MG63 (cell line): ENCODE measurements around the gene SPTBN5. TPM values are rescaled to one million over a fixed set of nuclear protein-coding genes. Genes with fewer than 3 reads are reported as not detected.

ENCODE experiments used
- DNase-seq: peaks from one replicate; pipeline ENCODE4 v3.0.0-alpha.2; 2020
- H3K27me3 ChIP-seq: fragments of 250-450 bp; sonication (Bioruptor Pico); 2 replicates; pipeline ENCODE4 v1.5.1; 2020; ENCODE audit warnings: mild to moderate bottlenecking, moderate library complexity
- H3K36me3 ChIP-seq: fragments of 250-450 bp; sonication (Bioruptor Pico); 2 replicates; pipeline ENCODE4 v1.5.1; 2020; ENCODE audit warnings: mild to moderate bottlenecking, moderate library complexity
- H3K4me3 ChIP-seq: fragments of 250-450 bp; sonication (Bioruptor Pico); 2 replicates; pipeline ENCODE4 v1.5.1; 2020; ENCODE audit warnings: mild to moderate bottlenecking, moderate library complexity
- H3K9me3 ChIP-seq: fragments of 250-450 bp; sonication (Bioruptor Pico); 2 replicates; pipeline ENCODE4 v1.5.1; 2020; ENCODE audit warnings: mild to moderate bottlenecking, moderate library complexity
- total RNA-seq: library from RNA; depleted of rRNA; stranded (reverse); fragments of >200 nt; shearing (Covaris generic); gene quantifications from 2 replicates; pipeline ENCODE4 v1.2.3, GENCODE V29; 2014; ENCODE audit warnings: low replicate concordance

SPTBN5 gene
- total RNA-seq, 1 experiment from 2014 or later, result 3.4 TPM

- Histone ChIP-seq H3K27me3 (no peaks in the 10 kb centered on the region), H3K9me3 (no peaks in the 10 kb centered on the region), H3K4me3 (no peak overlapping the region), H3K36me3 (peaks cover 20% of the 10 kb centered on the region)
- DNase-seq, result no peak
These were observed 1.6 kb upstream of the SPTBN5 start for GRCh38 chr15:41895491-41895890.

- H3K9me3 ChIP-seq, result no peaks in the 10 kb centered on the region
- H3K27me3 ChIP-seq, result no peaks in the 10 kb centered on the region
- peaks cover 16% of the 10 kb centered on the region for H3K36me3 ChIP-seq
- no peak overlapping the region for H3K4me3 ChIP-seq
- peak; percentile 64 for DNase-seq
These were observed 1.1 kb upstream of the SPTBN5 start for GRCh38 chr15:41894791-41895463.

GRCh38 chr15:41894251-41894790 lies 468 bp upstream of the SPTBN5 start:
- DNase-seq, result no peak
- H3K27me3 ChIP-seq, result no peaks in the 10 kb centered on the region
- no peak overlapping the region for H3K4me3 ChIP-seq
- no peaks in the 10 kb centered on the region for H3K9me3 ChIP-seq
- H3K36me3 ChIP-seq, result peaks cover 14% of the 10 kb centered on the region

GRCh38 chr15:41892621-41893421 lies 1.0 kb downstream of the SPTBN5 start:
- H3K4me3 ChIP-seq, result no peak overlapping the region
- DNase-seq, result no peak
- H3K9me3 ChIP-seq, result no peaks in the 10 kb centered on the region
- no peaks in the 10 kb centered on the region for H3K27me3 ChIP-seq
- peaks cover 4% of the 10 kb centered on the region for H3K36me3 ChIP-seq

- Histone ChIP-seq H3K4me3 (no peak overlapping the region), H3K9me3 (no peaks in the 10 kb centered on the region), H3K36me3 (no peaks in the 10 kb centered on the region; the same call in 1 of the 2 replicates), H3K27me3 (no peaks in the 10 kb centered on the region)
- no peak for DNase-seq
These were observed 1.9 kb downstream of the SPTBN5 start for GRCh38 chr15:41891946-41892345.

GRCh38 chr15:41891226-41891625 lies 2.6 kb downstream of the SPTBN5 start:
- DNase-seq, result no peak
- H3K4me3 ChIP-seq, result no peak overlapping the region
- no peaks in the 10 kb centered on the region for H3K27me3 ChIP-seq
- H3K36me3 ChIP-seq, result no peaks in the 10 kb centered on the region; the same call in 1 of the 2 replicates
- H3K9me3 ChIP-seq, result no peaks in the 10 kb centered on the region

- no peaks in the 10 kb centered on the region for H3K27me3 ChIP-seq
- H3K36me3 ChIP-seq, result peaks cover 4% of the 10 kb centered on the region
- DNase-seq, result no peak
- H3K4me3 ChIP-seq, result no peak overlapping the region
- no peaks in the 10 kb centered on the region for H3K9me3 ChIP-seq
These were observed 3.7 kb downstream of the SPTBN5 start for GRCh38 chr15:41890050-41890690.

GRCh38 chr15:41888662-41889253 lies 5.1 kb downstream of the SPTBN5 start:
- Histone ChIP-seq H3K27me3 (no peaks in the 10 kb centered on the region), H3K4me3 (no peak overlapping the region), H3K9me3 (no peaks in the 10 kb centered on the region), H3K36me3 (peaks cover 4% of the 10 kb centered on the region)
- DNase-seq, result no peak

- no peak for DNase-seq
- Histone ChIP-seq H3K4me3 (no peak overlapping the region), H3K9me3 (no peaks in the 10 kb centered on the region), H3K36me3 (peaks cover 4% of the 10 kb centered on the region), H3K27me3 (no peaks in the 10 kb centered on the region)
These were observed 6.0 kb downstream of the SPTBN5 start for GRCh38 chr15:41887893-41888292.

- Histone ChIP-seq H3K9me3 (no peaks in the 10 kb centered on the region), H3K4me3 (no peak overlapping the region), H3K36me3 (peaks cover 4% of the 10 kb centered on the region), H3K27me3 (no peaks in the 10 kb centered on the region)
- DNase-seq, result no peak
These were observed 6.7 kb downstream of the SPTBN5 start for GRCh38 chr15:41887161-41887560.

GRCh38 chr15:41886741-41887140 lies 7.1 kb downstream of the SPTBN5 start:
- H3K9me3 ChIP-seq, result no peaks in the 10 kb centered on the region
- no peaks in the 10 kb centered on the region for H3K27me3 ChIP-seq
- DNase-seq, result no peak
- peaks cover 4% of the 10 kb centered on the region for H3K36me3 ChIP-seq
- H3K4me3 ChIP-seq, result no peak overlapping the region

GRCh38 chr15:41885841-41886240 lies 8.0 kb downstream of the SPTBN5 start:
- Histone ChIP-seq H3K27me3 (no peaks in the 10 kb centered on the region), H3K9me3 (no peaks in the 10 kb centered on the region), H3K4me3 (no peak overlapping the region), H3K36me3 (peaks cover 4% of the 10 kb centered on the region)
- DNase-seq, result no peak

- Histone ChIP-seq H3K9me3 (no peaks in the 10 kb centered on the region), H3K36me3 (peaks cover 4% of the 10 kb centered on the region), H3K4me3 (no peak overlapping the region), H3K27me3 (no peaks in the 10 kb centered on the region)
- no peak for DNase-seq
These were observed 8.5 kb downstream of the SPTBN5 start for GRCh38 chr15:41885321-41885720.

- H3K36me3 ChIP-seq, result peaks cover 4% of the 10 kb centered on the region
- H3K27me3 ChIP-seq, result no peaks in the 10 kb centered on the region
- no peak for DNase-seq
- H3K9me3 ChIP-seq, result no peaks in the 10 kb centered on the region
- H3K4me3 ChIP-seq, result no peak overlapping the region
These were observed 9.4 kb downstream of the SPTBN5 start for GRCh38 chr15:41884458-41884857.

GRCh38 chr15:41883484-41883825 lies 10.4 kb downstream of the SPTBN5 start:
- no peaks in the 10 kb centered on the region for H3K27me3 ChIP-seq
- no peaks in the 10 kb centered on the region for H3K9me3 ChIP-seq
- H3K4me3 ChIP-seq, result no peak overlapping the region
- no peak for DNase-seq
- peaks cover 4% of the 10 kb centered on the region for H3K36me3 ChIP-seq

- Histone ChIP-seq H3K9me3 (no peaks in the 10 kb centered on the region), H3K4me3 (no peak overlapping the region), H3K27me3 (no peaks in the 10 kb centered on the region), H3K36me3 (peaks cover 4% of the 10 kb centered on the region)
- DNase-seq, result no peak
These were observed 11.0 kb downstream of the SPTBN5 start for GRCh38 chr15:41882689-41883483.
